LoVo (cell line): ENCODE measurements around the gene FGFRL1.
A peak's percentile ranks its signal among the peaks of the same experiment; 100 is the strongest.
"Not testable (repeated sequence)": the region's sequence is repeated elsewhere in the genome, so short reads cannot be mapped to it uniquely, and the experiment has no call there.

Source experiments
- DNase-seq: peaks from one replicate; pipeline ENCODE4 v3.0.0-alpha.2; 2016; ENCODE audit warnings: low spot score

The FGFRL1 gene

DNA sequence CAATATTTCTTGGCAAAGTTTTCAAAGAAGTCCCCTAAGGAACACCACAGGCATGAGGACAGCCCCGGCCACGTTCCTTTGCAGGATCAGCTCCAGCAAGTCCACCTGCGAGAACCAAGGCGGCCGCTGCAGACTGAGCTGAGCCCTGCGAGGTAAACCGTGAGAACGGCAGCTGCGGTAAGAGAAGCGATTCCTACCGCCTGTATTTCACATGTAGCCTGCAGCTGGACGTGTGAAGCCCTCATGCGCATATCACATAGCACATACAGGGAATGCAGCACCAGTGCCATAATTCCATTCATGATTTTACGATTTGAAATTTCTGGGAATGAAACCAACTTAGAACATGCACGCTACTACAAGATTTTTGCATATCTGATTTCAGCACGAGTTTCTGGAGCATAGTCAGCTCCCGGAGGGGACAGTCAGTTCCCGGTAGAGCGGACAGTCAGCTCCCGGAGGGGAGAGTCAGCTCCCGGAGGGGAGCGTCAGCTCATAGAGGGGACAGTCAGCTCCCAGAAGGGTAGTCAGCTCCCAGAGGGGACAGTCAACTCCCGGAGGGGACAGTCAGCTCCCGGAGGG lies 41.7 kb downstream of the FGFRL1 start:
- DNase-seq, result no peak

DNA sequence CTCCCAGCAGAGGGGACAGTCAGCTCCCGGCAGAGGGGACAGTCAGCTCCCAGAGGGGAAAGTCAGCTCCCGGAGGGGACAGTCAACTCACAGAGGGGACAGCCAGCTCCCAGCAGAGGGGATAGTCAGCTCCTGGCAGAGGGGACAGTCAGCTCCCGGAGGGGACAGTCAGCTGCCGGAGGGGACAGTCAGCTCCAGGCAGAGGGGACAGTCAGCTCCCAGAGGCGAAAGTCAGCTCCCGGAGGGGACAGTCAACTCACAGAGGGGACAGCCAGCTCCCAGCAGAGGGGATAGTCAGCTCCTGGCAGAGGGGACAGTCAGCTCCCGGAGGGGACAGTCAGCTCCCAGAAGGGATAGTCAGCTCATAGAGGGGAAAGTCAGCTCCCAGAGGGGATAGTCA lies 42.5 kb downstream of the FGFRL1 start:
- DNase-seq, result not testable (repeated sequence)

DNA sequence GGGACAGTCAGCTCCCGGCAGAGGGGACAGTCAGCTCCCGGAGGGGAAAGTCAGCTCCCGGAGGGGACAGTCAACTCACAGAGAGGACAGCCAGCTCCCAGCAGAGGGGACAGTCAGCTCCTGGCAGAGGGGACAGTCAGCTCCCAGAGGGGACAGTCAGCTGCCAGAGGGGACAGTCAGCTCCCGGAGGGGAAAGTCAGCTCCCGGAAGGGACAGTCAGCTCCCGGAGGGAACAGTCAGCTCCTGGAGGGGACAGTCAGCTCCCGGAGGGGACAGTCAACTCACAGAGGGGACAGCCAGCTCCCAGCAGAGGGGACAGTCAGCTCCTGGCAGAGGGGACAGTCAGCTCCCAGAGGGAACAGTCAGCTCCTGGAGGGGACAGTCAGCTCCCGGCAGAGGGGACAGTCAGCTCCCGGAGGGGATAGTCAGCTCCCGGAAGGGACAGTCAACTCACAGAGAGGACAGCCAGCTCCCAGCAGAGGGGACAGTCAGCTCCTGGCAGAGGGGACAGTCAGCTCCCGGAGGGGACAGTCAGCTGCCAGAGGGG lies 43.3 kb downstream of the FGFRL1 start:
- not testable (repeated sequence) for DNase-seq

- DNase-seq, result not testable (repeated sequence)
Observed at GRCh38 chr4:1055243-1055701, 43.8 kb downstream of the FGFRL1 start.

DNA sequence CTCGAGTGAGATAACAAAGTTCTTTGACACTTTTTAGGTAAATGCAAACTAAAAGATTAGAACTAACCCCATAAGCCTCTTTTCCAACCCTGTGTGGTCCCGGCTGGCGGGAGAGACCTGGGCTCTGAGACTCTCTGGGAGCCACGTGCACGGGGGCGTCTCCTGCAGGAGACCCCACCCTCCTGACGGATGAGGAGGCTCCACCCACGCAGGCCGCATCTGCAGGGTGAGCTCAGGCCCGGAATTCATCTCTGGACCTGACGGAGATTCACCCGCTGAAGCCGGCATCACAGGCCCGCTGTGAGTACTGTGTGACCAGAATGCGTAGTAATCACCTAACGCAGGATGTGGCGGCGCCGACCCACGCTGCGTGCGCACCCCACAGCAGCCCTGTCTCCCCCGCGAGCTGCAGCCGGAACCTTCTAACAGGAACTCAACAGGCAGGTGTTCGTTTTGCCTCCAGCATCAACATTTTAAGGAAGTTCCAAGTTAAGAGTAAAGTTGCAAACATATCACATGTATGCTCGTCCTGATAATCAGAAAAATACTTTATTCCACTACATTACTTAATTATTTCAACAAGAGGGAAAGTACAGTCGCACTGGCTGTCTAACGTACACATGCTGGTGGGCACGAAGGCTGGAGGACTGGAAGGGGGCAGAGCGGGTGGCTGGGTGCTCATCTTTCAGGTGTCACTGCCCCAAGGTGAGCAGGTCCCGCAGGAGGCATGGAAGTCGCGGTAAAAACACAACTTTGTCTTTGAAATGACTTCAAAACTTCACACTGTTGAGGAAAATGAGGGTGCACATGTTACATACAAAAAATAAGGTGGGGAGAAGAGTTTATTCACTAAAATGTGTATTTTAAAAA lies 44.5 kb downstream of the FGFRL1 start:
- DNase-seq, result no peak

- no peak for DNase-seq
Observed at GRCh38 chr4:1056671-1057402, 45.4 kb downstream of the FGFRL1 start.

- no peak for DNase-seq
Observed at GRCh38 chr4:1057403-1057745, 45.9 kb downstream of the FGFRL1 start.

DNA sequence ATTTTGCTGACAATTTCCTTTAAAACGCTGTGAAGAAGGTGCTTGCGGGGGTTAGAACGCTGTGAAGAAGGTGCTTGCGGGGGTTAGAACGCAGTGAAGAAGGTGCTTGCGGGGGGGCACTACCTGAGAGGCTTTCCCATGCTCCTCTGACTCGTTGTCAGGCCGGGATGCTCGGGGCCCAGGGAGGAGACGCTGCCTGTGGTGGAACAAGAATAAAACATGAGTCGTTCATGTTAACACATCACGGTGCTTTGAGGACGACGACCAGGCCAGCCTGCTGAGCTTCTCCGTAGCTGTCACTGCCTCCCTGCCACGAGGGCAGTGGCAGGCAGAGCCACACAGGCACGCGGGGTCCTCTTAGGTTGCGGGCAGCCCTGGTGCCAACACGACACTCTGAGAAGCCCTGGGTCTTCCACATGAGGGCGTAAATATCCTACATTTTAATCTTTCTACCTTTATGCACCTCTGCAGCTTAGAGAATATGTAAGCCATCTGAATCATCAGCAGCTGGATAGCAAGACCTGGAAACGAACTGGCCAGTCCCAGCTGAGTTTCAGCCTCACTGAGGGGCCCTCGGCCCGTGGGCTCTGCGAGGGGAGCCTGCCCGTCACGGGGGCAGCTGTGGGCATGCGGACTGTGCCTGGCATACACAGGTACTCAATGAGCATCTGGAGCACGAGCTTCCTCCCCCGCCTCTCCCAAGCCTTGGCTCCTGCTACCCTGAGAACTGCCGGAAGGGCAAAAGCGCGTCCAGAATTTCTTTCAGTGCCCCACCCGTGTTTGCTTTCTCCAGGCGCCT lies 47.0 kb downstream of the FGFRL1 start:
- no peak for DNase-seq

DNA sequence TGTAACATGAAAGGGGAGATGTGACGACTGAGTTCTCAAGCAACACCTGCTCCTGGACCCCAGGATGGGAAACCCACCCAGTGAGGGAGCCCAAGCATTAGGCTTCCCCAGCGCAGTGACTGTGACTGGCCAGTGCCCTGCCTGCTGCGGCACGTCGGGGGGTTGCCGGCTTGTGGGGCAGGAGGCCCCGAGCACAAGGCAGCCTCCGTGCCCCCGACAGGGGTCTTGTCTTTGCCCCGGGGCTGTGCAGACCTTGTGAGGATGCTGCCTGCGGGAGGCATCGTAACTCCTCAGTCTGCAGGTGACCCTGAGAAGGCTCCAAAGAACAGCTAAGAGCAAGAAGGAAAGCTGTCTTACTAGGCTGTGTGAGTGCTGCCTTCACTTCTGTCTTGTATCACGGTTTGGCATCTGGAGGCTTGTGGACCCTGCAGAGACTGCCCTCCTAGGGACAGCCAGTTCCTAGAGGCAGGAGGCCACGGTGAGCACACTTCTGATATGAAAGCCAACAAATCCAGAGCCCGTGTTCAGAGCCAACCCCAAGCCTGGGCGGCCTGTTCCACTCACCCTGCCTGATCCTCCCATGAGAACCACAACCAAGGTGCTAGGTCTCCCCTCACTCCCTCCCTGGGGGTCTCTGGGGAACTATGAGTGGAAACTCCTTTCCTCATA lies 47.7 kb downstream of the FGFRL1 start:
- no peak for DNase-seq

- DNase-seq, result no peak
Observed at GRCh38 chr4:1060121-1060520, 48.7 kb downstream of the FGFRL1 start.

GRCh38 chr4:1060621-1061020 lies 49.2 kb downstream of the FGFRL1 start:
- DNase-seq, result no peak

GRCh38 chr4:1061056-1061700 lies 49.8 kb downstream of the FGFRL1 start:
- no peak for DNase-seq

DNA sequence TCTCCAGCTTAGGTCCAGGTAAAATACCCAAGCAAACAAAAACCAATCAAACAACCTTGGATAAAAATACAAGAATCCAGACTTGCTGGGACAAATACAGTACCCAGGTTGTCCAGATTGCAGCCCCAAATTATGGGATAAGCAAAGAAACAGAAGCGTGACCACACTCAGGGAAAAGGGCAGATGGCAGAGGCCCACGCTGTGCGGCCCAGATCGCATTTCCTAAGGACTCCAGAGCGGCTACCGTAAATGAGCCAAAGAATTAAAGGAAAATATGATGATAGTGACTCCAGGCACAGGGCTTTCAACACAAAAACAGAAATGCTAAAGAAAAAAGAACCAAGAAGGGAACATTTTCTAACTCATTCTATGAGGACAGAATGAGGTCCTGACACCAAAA lies 50.3 kb downstream of the FGFRL1 start:
- no peak for DNase-seq

GRCh38 chr4:1062419-1062818 lies 51.0 kb downstream of the FGFRL1 start:
- no peak for DNase-seq

DNA sequence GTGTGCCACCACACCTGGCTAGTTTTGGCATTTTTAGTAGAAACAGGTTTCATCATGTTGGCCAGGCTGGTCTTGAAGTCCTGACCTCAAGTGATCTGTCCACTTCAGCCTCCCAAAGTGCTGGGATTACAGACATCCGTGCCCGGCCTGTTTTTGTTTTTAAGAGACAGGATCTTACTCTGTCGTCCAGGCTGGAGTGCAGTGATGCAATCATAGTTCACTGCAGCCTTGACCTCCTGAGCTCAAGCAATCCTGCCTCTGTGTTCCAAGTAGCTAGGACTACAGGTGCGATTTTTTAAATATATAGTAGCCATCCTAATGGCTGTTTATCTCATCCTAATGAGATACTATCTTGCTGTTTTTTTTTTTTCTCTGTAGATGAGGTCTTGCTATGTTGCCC lies 54.3 kb downstream of the FGFRL1 start:
- no peak for DNase-seq

- DNase-seq, result no peak
Observed at GRCh38 chr4:1069394-1069793, 58.0 kb downstream of the FGFRL1 start.

GRCh38 chr4:1072830-1073446 lies 61.5 kb downstream of the FGFRL1 start:
- peak; percentile 74 for DNase-seq

GRCh38 chr4:1074077-1074476 lies 62.7 kb downstream of the FGFRL1 start:
- no peak for DNase-seq

DNA sequence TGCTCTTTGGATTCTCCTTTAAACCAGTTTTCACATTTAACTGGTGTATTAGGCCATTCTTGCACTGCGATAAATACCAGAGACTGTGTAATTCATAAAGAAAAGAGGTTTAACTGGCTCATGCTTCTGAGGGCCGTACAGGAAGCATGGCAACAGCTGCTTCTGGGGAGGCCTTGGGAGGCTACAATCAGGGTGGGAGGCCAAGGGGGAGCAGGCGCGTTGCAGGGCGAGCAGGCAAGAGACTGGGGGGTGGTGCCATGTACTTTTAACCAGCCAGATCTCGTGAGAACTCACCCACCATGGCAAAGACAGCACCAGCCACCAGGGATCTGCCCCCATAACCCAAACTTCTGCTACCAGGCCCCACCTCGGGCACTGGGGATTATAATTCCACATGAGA lies 63.8 kb downstream of the FGFRL1 start:
- no peak for DNase-seq
